ENCODE data around the gene LRRC28.

- TF ChIP-seq CTCF (IDR thresholded peaks at IDR 0.05) (no peak), POLR2AphosphoS5 (IDR thresholded peaks at IDR 0.05) (no peak), POLR2A (IDR thresholded peaks at IDR 0.05) (no peak)
Measured at GRCh38 chr15:99335508-99335907, 84.2 kb downstream of the LRRC28 start.

Measured in breast epithelium (tissue), 3 donors.